ENCODE data around the gene CST6. TPM values are rescaled to one million over a fixed set of nuclear protein-coding genes. Genes with fewer than 3 reads are reported as not detected.

Gene CST6
- total RNA-seq, 1 donor from 2014 or later = 23.7 TPM

GRCh38 chr11:66035653-66036333 lies 24.0 kb downstream of the CST6 start:
- DNase-seq = no peak
- H3K27me3 ChIP-seq = no peaks in the 10 kb centered on the region
- no peak overlapping the region for H3K4me3 ChIP-seq
- no peak for TF ChIP-seq CTCF (IDR thresholded peaks at IDR 0.05)
- H3K9me3 ChIP-seq = no peaks in the 10 kb centered on the region
- no peak overlapping the region for H3K27ac ChIP-seq
- intact Hi-C loops (cut with DNase I) = no loop called here
- no peaks in the 10 kb centered on the region for H3K4me1 ChIP-seq
- no peaks in the 10 kb centered on the region for H3K36me3 ChIP-seq
- no peak for ATAC-seq

- intact Hi-C loops (cut with DNase I) = no loop called here
- H3K27me3 ChIP-seq = no peaks in the 10 kb centered on the region
- H3K4me3 ChIP-seq = no peak overlapping the region
- H3K9me3 ChIP-seq = no peaks in the 10 kb centered on the region
- DNase-seq (no peak), ATAC-seq (no peak)
- H3K4me1 ChIP-seq = no peaks in the 10 kb centered on the region
- no peak for TF ChIP-seq CTCF (IDR thresholded peaks at IDR 0.05)
- no peaks in the 10 kb centered on the region for H3K36me3 ChIP-seq
- no peak overlapping the region for H3K27ac ChIP-seq
These were observed 24.5 kb downstream of the CST6 start for GRCh38 chr11:66036334-66036710.

GRCh38 chr11:66037327-66037726 lies 25.5 kb downstream of the CST6 start:
- no peaks in the 10 kb centered on the region for H3K9me3 ChIP-seq
- no peaks in the 10 kb centered on the region for H3K4me1 ChIP-seq
- DNase-seq (no peak), ATAC-seq (no peak)
- no peaks in the 10 kb centered on the region for H3K36me3 ChIP-seq
- H3K4me3 ChIP-seq = no peak overlapping the region
- H3K27ac ChIP-seq = no peak overlapping the region
- no peak for TF ChIP-seq CTCF (IDR thresholded peaks at IDR 0.05)
- intact Hi-C loops (cut with DNase I) = no loop called here
- no peaks in the 10 kb centered on the region for H3K27me3 ChIP-seq

DNA sequence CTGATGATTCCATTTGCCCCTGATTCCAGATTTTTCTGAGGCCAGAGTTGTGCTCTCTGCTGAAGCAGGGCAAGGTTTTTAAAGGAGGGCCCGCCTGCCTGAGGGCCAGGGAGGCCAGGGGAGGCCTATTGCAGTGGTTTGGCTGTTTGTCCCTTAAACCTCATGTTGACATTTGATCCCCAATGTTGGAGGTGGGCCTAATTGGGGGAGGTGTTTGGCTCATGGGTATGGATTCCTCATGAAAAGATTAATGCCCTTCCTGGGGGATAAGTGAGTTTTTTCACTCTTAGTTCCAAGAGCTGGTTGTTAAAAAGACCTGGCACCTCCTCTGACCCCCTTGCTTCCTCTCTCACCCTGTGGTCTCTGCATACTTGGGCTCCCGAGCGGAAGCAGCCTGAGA lies 28.0 kb downstream of the CST6 start:
- no peak for TF ChIP-seq CTCF (IDR thresholded peaks at IDR 0.05)
- DNase-seq (no peak), ATAC-seq (no peak)
- intact Hi-C loops (cut with DNase I) = no loop called here
- no peaks in the 10 kb centered on the region for H3K9me3 ChIP-seq
- H3K36me3 ChIP-seq = no peaks in the 10 kb centered on the region
- no peaks in the 10 kb centered on the region for H3K4me1 ChIP-seq
- no peak overlapping the region for H3K4me3 ChIP-seq
- H3K27ac ChIP-seq = no peak overlapping the region
- no peaks in the 10 kb centered on the region for H3K27me3 ChIP-seq

- no peak overlapping the region for H3K4me3 ChIP-seq
- TF ChIP-seq CTCF (IDR thresholded peaks at IDR 0.05) = no peak
- H3K27ac ChIP-seq = no peak overlapping the region
- no peaks in the 10 kb centered on the region for H3K9me3 ChIP-seq
- DNase-seq = no peak
- no peaks in the 10 kb centered on the region for H3K36me3 ChIP-seq
- intact Hi-C loops (cut with DNase I) = no loop called here
- no peak for ATAC-seq
- no peaks in the 10 kb centered on the region for H3K4me1 ChIP-seq
- H3K27me3 ChIP-seq = no peaks in the 10 kb centered on the region
These were observed 30.6 kb downstream of the CST6 start for GRCh38 chr11:66042227-66042995.

Data from upper lobe of right lung (tissue), 1 donor.